ENCODE measurements around the gene ACSL1.

Gene ACSL1

GRCh38 chr4:184765473-184766340 lies 60.1 kb downstream of the ACSL1 start:
- TF ChIP-seq CTCF (IDR thresholded peaks at IDR 0.05) (no peak), ZFX (IDR thresholded peaks at IDR 0.05; ENCODE audit: borderline replicate concordance) (no peak)
- no peak overlapping the region for H3K27ac ChIP-seq

GRCh38 chr4:184764601-184765000 lies 61.2 kb downstream of the ACSL1 start:
- TF ChIP-seq ZFX (IDR thresholded peaks at IDR 0.05; ENCODE audit: borderline replicate concordance) (no peak), CTCF (IDR thresholded peaks at IDR 0.05) (no peak)
- H3K27ac ChIP-seq = no peak overlapping the region

GRCh38 chr4:184763150-184763780 lies 62.5 kb downstream of the ACSL1 start:
- H3K27ac ChIP-seq = no peak overlapping the region
- TF ChIP-seq CTCF (IDR thresholded peaks at IDR 0.05) = no peak

- TF ChIP-seq CTCF (IDR thresholded peaks at IDR 0.05) (no peak), ZFX (IDR thresholded peaks at IDR 0.05; ENCODE audit: borderline replicate concordance) (no peak)
- no peak overlapping the region for H3K27ac ChIP-seq
These were observed 63.7 kb downstream of the ACSL1 start for GRCh38 chr4:184762100-184762499.

- H3K27ac ChIP-seq = no peak overlapping the region
- TF ChIP-seq ZFX (IDR thresholded peaks at IDR 0.05; ENCODE audit: borderline replicate concordance) (no peak), CTCF (IDR thresholded peaks at IDR 0.05) (no peak)
These were observed 65.1 kb downstream of the ACSL1 start for GRCh38 chr4:184760681-184761080.

GRCh38 chr4:184757810-184758209 lies 68.0 kb downstream of the ACSL1 start:
- no peak for TF ChIP-seq CTCF (IDR thresholded peaks at IDR 0.05)
- no peak for TF ChIP-seq ZFX (IDR thresholded peaks at IDR 0.05; ENCODE audit: borderline replicate concordance)
- no peak overlapping the region for H3K27ac ChIP-seq

- H3K27ac ChIP-seq = no peak overlapping the region
- no peak for TF ChIP-seq ZFX (IDR thresholded peaks at IDR 0.05; ENCODE audit: borderline replicate concordance)
- no peak for TF ChIP-seq CTCF (IDR thresholded peaks at IDR 0.05)
These were observed 69.4 kb downstream of the ACSL1 start for GRCh38 chr4:184756399-184756798.
